Osteocyte (in vitro differentiated cells): ENCODE results near the gene NBPF4. TPM values are rescaled to one million over a fixed set of nuclear protein-coding genes. Genes with fewer than 3 reads are reported as not detected.
A peak's percentile ranks its signal among the peaks of the same experiment; 100 is the strongest.
"Not testable (repeated sequence)": the region's sequence is repeated elsewhere in the genome, so short reads cannot be mapped to it uniquely, and the experiment has no call there.

Experiments used
- DNase-seq: peaks from one replicate; pipeline ENCODE4 v3.0.0; 2021; ENCODE audit warnings: mixed read lengths; ENCODE audit not compliant: unreplicated experiment; ENCODE audit errors: extremely low spot score
- H3K27ac Mint-ChIP-seq: one replicate; pipeline ENCODE4 v1.8.0; 2021; ENCODE audit warnings: mild to moderate bottlenecking, mixed read lengths; ENCODE audit not compliant: unreplicated experiment
- H3K27me3 Mint-ChIP-seq: one replicate; pipeline ENCODE4 v1.8.0; 2021; ENCODE audit warnings: mixed read lengths; ENCODE audit not compliant: unreplicated experiment
- H3K36me3 Mint-ChIP-seq: one replicate; pipeline ENCODE4 v1.8.0; 2021; ENCODE audit warnings: mixed read lengths; ENCODE audit not compliant: unreplicated experiment
- H3K4me1 Mint-ChIP-seq: one replicate; pipeline ENCODE4 v1.8.0; 2021; ENCODE audit warnings: mixed read lengths; ENCODE audit not compliant: unreplicated experiment
- H3K4me3 Mint-ChIP-seq: one replicate; pipeline ENCODE4 v1.8.0; 2021; ENCODE audit warnings: mild to moderate bottlenecking, moderate library complexity, mixed read lengths; ENCODE audit not compliant: unreplicated experiment
- H3K9me3 Mint-ChIP-seq: one replicate; pipeline ENCODE4 v1.8.0; 2021; ENCODE audit warnings: mixed read lengths; ENCODE audit not compliant: unreplicated experiment
- CTCF ChIP-seq: fragments of 200-600 bp; sonication (generic); IDR thresholded peaks from 2 replicates; pipeline ENCODE4 v1.5.0; 2021; ENCODE audit warnings: antibody characterized with exemption, mild to moderate bottlenecking, moderate library complexity
- total RNA-seq: library from RNA; stranded (reverse); gene quantifications from 2 replicates; pipeline ENCODE4 v1.2.1, GENCODE V29; 2021

Gene NBPF4
- total RNA-seq, 1 donor from 2014 or later = not detected

DNA sequence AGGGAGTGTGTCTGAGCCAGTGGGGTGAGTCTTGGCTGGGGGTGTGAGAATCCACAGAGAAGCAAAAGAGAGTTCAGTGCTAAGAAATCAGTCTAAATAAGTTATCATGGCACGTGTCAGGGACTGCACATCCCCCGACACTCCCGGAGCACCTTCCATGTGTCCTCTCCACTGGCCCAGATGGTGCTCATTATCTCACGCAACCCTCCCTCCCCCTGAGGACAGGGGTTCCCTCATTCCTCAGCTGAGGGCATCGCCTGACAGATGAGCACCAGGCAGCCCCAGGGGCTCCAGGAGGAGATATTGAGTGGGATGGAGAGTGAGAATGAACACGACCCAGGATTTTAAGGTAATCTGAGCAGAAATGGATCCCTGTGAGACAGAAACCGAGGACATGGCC is 16.1 kb downstream of the NBPF4 start:
- DNase-seq, H3K4me3 Mint-ChIP-seq, H3K27ac Mint-ChIP-seq, H3K36me3 Mint-ChIP-seq, H3K27me3 Mint-ChIP-seq, H3K4me1 Mint-ChIP-seq, H3K9me3 Mint-ChIP-seq: not testable (repeated sequence)

- H3K36me3 Mint-ChIP-seq, H3K4me1 Mint-ChIP-seq, H3K27ac Mint-ChIP-seq, H3K4me3 Mint-ChIP-seq, DNase-seq, H3K9me3 Mint-ChIP-seq, H3K27me3 Mint-ChIP-seq: not testable (repeated sequence)
Measured at GRCh38 chr1:108226855-108227254, 17.0 kb downstream of the NBPF4 start.

DNA sequence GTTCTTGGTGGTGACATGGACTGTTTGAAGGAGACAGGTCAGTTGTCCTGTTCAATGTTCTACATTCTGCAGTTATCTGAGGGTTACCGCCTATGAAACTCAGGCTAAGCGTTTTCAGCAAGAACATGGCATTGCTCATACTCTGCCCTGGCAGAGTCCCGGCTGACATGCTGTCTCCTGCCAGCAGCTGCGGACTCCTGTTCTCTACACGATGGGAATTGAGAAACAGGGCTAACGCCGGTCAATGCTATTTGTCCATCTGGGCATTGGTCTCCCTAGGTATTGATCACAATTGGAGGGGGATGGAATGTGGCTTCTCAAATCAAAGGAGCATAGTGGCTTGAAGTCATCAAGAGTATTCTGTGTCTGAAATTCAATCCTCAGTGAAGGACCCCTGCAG is 20.6 kb downstream of the NBPF4 start:
- H3K36me3 Mint-ChIP-seq, H3K27ac Mint-ChIP-seq, H3K4me3 Mint-ChIP-seq, DNase-seq, H3K9me3 Mint-ChIP-seq, H3K27me3 Mint-ChIP-seq, H3K4me1 Mint-ChIP-seq: not testable (repeated sequence)

- H3K4me1 Mint-ChIP-seq, H3K36me3 Mint-ChIP-seq, H3K9me3 Mint-ChIP-seq, H3K4me3 Mint-ChIP-seq, H3K27ac Mint-ChIP-seq, DNase-seq, H3K27me3 Mint-ChIP-seq: not testable (repeated sequence)
Measured at GRCh38 chr1:108217515-108218174, 26.2 kb downstream of the NBPF4 start.

DNA sequence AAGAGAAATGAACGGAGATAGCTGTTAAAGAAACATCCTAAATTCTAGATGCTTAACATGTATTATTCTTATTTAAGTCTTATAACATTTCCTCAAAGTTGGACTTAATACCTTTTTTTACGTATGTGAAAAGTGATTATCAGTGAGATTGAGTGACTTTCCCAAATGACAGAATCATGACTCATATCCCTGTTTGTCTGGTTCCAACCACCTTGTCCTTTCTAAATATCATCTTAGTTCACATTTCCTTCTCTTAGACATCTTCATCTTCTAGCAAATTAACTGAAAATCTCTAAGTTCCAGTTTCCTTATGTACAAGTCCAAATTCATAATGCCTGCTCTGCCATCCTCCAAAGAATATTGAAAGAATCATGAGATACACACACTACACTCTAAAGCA is 26.9 kb downstream of the NBPF4 start:
- DNase-seq, H3K4me1 Mint-ChIP-seq, H3K4me3 Mint-ChIP-seq, H3K36me3 Mint-ChIP-seq, H3K27ac Mint-ChIP-seq, H3K9me3 Mint-ChIP-seq: not testable (repeated sequence)
- H3K27me3 Mint-ChIP-seq = peaks cover 15% of the 10 kb centered on the region

GRCh38 chr1:108216028-108216890 is 27.6 kb downstream of the NBPF4 start:
- not testable (repeated sequence) for H3K4me1 Mint-ChIP-seq, H3K36me3 Mint-ChIP-seq, H3K27ac Mint-ChIP-seq, H3K4me3 Mint-ChIP-seq, H3K9me3 Mint-ChIP-seq, DNase-seq
- H3K27me3 Mint-ChIP-seq = peaks cover 22% of the 10 kb centered on the region

DNA sequence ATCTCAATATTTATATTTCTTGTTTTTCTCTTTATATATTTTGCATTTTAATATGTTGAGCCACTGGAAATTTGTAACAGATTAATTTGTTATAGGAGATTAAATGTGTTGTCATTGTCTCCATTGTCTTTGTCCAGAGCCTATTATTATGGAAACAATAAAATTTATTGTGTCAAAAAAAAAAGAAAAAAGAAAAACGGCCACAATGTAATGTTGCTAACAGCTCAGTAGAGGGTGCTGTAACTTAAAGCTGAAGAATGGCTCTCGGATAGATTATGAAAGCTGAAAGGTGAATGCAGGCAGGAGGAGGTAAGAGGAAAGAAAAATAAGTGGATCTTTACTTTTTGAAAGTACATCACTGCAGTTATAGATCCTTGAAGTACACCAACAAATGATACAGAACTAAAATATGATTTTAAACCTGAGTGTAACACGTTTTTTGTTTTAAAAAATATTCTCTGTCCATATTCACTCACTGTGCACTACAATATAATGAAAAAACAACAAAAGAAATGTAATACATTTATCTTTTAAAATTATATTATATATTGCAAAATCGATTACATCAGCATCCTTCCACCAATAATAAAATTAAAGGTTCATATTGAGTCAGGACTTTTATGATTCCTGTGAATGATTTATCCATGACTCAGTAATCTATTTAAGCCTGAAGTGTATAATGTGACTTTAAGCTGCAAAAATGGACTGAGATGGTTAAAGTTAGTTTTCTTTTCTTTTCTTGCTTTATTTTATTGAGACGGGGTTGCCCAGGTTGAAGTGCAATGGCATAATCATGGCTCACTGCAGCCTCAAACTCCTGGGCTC is 29.0 kb downstream of the NBPF4 start:
- not testable (repeated sequence) for H3K4me1 Mint-ChIP-seq, H3K36me3 Mint-ChIP-seq, H3K4me3 Mint-ChIP-seq, DNase-seq, H3K9me3 Mint-ChIP-seq, H3K27ac Mint-ChIP-seq
- peaks cover 27% of the 10 kb centered on the region for H3K27me3 Mint-ChIP-seq
- peak; percentile 74 for TF ChIP-seq CTCF
